ENCODE data around the gene OPA1.

DNA sequence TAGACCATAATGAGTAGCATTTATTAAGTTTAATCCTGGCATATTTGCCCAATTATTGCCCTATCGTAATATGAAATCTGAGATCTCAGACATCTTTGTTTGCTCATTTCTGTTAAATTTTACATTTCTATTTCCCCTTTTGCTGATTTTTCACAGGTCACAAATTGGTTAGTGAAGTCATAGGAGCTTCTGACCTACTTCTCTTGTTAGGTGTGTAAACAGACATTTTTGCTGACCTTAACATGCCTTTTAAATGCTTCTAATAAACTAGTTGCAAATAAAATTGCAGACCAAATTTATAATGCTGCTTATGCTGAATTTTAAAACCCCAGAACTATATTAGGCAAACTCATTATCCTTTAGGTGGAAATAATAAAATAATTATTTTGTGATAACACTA, 24.6 kb downstream of the OPA1 start:
- no peak for TF ChIP-seq EZH2phosphoT487 (IDR thresholded peaks at IDR 0.05; ENCODE audit: borderline replicate concordance)
- TF ChIP-seq, protein P1, sequence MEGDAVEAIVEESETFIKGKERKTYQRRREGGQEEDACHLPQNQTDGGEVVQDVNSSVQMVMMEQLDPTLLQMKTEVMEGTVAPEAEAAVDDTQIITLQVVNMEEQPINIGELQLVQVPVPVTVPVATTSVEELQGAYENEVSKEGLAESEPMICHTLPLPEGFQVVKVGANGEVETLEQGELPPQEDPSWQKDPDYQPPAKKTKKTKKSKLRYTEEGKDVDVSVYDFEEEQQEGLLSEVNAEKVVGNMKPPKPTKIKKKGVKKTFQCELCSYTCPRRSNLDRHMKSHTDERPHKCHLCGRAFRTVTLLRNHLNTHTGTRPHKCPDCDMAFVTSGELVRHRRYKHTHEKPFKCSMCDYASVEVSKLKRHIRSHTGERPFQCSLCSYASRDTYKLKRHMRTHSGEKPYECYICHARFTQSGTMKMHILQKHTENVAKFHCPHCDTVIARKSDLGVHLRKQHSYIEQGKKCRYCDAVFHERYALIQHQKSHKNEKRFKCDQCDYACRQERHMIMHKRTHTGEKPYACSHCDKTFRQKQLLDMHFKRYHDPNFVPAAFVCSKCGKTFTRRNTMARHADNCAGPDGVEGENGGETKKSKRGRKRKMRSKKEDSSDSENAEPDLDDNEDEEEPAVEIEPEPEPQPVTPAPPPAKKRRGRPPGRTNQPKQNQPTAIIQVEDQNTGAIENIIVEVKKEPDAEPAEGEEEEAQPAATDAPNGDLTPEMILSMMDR (conservative IDR thresholded peaks at IDR 0.05; ENCODE audit: low read length): no peak
